GM18861 (cell line): Measurements from ENCODE around the gene GPR89B.
"Not testable (repeated sequence)": the region's sequence is repeated elsewhere in the genome, so short reads cannot be mapped to it uniquely, and the experiment has no call there.

Experiments used
- ATAC-seq: cut with Tn5 transposase; IDR thresholded peaks from one replicate; pipeline ENCODE4 v1.9.1; 2021; ENCODE audit not compliant: unreplicated experiment

The GPR89B gene

GRCh38 chr1:147928236-147929132, at the start of gene GPR89B:
GPR89B (plus strand) TSS chr1:147928420; CDS start chr1:147928537, 117 bp downstream.
- ATAC-seq = peak; percentile 93

- ATAC-seq = no peak
Observed at GRCh38 chr1:147879911-147880310, 48.3 kb upstream of the GPR89B start.

GRCh38 chr1:147882535-147882934, 45.7 kb upstream of the GPR89B start:
- no peak for ATAC-seq

GRCh38 chr1:147890177-147890790, 37.9 kb upstream of the GPR89B start:
- peak; percentile 68 for ATAC-seq

GRCh38 chr1:147891088-147891487, 37.1 kb upstream of the GPR89B start:
- ATAC-seq = no peak

- ATAC-seq = no peak
Observed at GRCh38 chr1:147892216-147892615, 36.0 kb upstream of the GPR89B start.

- no peak for ATAC-seq
Observed at GRCh38 chr1:147892731-147893214, 35.4 kb upstream of the GPR89B start.

GRCh38 chr1:147895123-147895522, 33.1 kb upstream of the GPR89B start:
- ATAC-seq = no peak

GRCh38 chr1:147897029-147897752, 31.0 kb upstream of the GPR89B start:
- ATAC-seq = no peak

- no peak for ATAC-seq
Observed at GRCh38 chr1:147897789-147898188, 30.4 kb upstream of the GPR89B start.

- ATAC-seq = no peak
Observed at GRCh38 chr1:147902253-147902845, 25.9 kb upstream of the GPR89B start, which contains the start of gene GJA8. GJA8 (plus strand) TSS chr1:147902795; CDS start chr1:147907956, 5,161 bp downstream.

- no peak for ATAC-seq
Observed at GRCh38 chr1:147904726-147905125, 23.5 kb upstream of the GPR89B start.

- ATAC-seq = no peak
Observed at GRCh38 chr1:147907786-147908509, 20.3 kb upstream of the GPR89B start.

GRCh38 chr1:147912553-147912952, 15.7 kb upstream of the GPR89B start:
- no peak for ATAC-seq

GRCh38 chr1:147913362-147913942, 14.8 kb upstream of the GPR89B start:
- ATAC-seq = no peak

GRCh38 chr1:147919896-147920295, 8.3 kb upstream of the GPR89B start:
- no peak for ATAC-seq

GRCh38 chr1:147924813-147925212, 3.4 kb upstream of the GPR89B start:
- ATAC-seq = no peak

- not testable (repeated sequence) for ATAC-seq
Observed at GRCh38 chr1:147927215-147927614, 1.0 kb upstream of the GPR89B start.

GRCh38 chr1:147927689-147928088, 531 bp upstream of the GPR89B start:
- not testable (repeated sequence) for ATAC-seq

- ATAC-seq = not testable (repeated sequence)
Observed at GRCh38 chr1:147931137-147931536, 2.9 kb downstream of the GPR89B start.
